ENCODE data around the gene CD320.

- TF ChIP-seq ESRRA (IDR thresholded peaks at IDR 0.05; ENCODE audit: low read length): no peak
- TF ChIP-seq EZH2 (IDR thresholded peaks at IDR 0.05; ENCODE audit: borderline replicate concordance, control insufficient read depth, low read depth, low read length): no peak
- TF ChIP-seq POLR2A (IDR thresholded peaks at IDR 0.05; ENCODE audit: low read depth, low read length): no peak
- no peak for TF ChIP-seq USF2 (IDR thresholded peaks at IDR 0.05; ENCODE audit: borderline replicate concordance, low read depth, low read length)
- TF ChIP-seq CTCF (IDR thresholded peaks at IDR 0.05 in 2 of 3, conservative IDR thresholded peaks at IDR 0.05 in 1 of 3; ENCODE audit: control insufficient read depth in 2 of 3, extremely low read depth in 1 of 3, insufficient read depth in 1 of 3, low read depth in 3 of 3, low read length in 3 of 3): peak in 1 of 3 experiments; percentile 11; a peak in 1 of 6 replicates
- no peak for TF ChIP-seq CHD2 (IDR thresholded peaks at IDR 0.05; ENCODE audit: borderline replicate concordance, low read depth, low read length)
- TF ChIP-seq NRF1 (conservative IDR thresholded peaks at IDR 0.05; ENCODE audit: low read depth, low read length): no peak
- TF ChIP-seq POLR2AphosphoS5 (IDR thresholded peaks at IDR 0.05; ENCODE audit: low read length): no peak
- TF ChIP-seq CREM (IDR thresholded peaks at IDR 0.05; ENCODE audit: low read depth): no peak
- no peak for TF ChIP-seq ZBTB33 (IDR thresholded peaks at IDR 0.05)
These were observed 12.5 kb upstream of the CD320 start for GRCh38 chr19:8320564-8321066.
